GM12878 (cell line): Measurements from ENCODE around the gene RAPGEF1. TPM values are rescaled to one million over a fixed set of nuclear protein-coding genes. Genes with fewer than 3 reads are reported as not detected.

Source experiments
- ATAC-seq: fragments of 200-7000 bp; cut with Tn5 transposase; 3 replicates; pipeline ENCODE4 v1.9.1; 2020; ENCODE audit warnings: mild to moderate bottlenecking, moderate library complexity
- BruUV-seq: library from RNA; stranded (reverse); fragments of 400-500 nt; replicated peaks from 2 replicates; lab custom pipeline; 2021; lab: Mats Ljungman, UMichigan
- CTCF ChIA-PET: fragments of 300-600 bp; sonication (Branson Sonifier 250); formaldehyde crosslinking; extraction: SDS; loops from one replicate; lab custom pipeline; 2021; ENCODE audit warnings: inconsistent platforms; lab: Yijun Ruan, JAX
- POLR2A ChIA-PET: fragments of 350-600 bp; formaldehyde crosslinking; extraction: SDS; loops from one replicate; lab custom pipeline; 2021; ENCODE audit warnings: inconsistent platforms; lab: Charles Lee
- RAD21 ChIA-PET: fragments of 300-600 bp; sonication (Branson Sonifier 250); formaldehyde crosslinking; loops from one replicate; lab custom pipeline; 2023; ENCODE audit warnings: antibody characterized with exemption; ENCODE audit not compliant: unreplicated experiment; lab: Charles Lee
- SMC1A ChIA-PET: fragments of 300-600 bp; sonication (Branson Sonifier 250); formaldehyde crosslinking; loops from one replicate; lab custom pipeline; 2023; ENCODE audit not compliant: unreplicated experiment, uncharacterized antibody; lab: Charles Lee
- DNase-seq: peaks from one replicate; pipeline ENCODE4 v3.0.0-alpha.2; 2011; ENCODE audit warnings: low read depth, low spot score
- FAIRE-seq: peaks from 3 replicates; lab custom pipeline; 2011; peaks lifted over from hg19 to GRCh38; lab: Jason Lieb, UNC
- H2AFZ ChIP-seq: 2 replicates; pipeline ENCODE4 v1.6.0; 2011; ENCODE audit warnings: low read depth, low read length, control low read depth; ENCODE audit not compliant: control insufficient read depth
- H3K27ac ChIP-seq: 2 replicates; pipeline ENCODE4 v1.5.1; 2011; ENCODE audit warnings: control low read depth; ENCODE audit not compliant: control insufficient read depth, insufficient read depth
- H3K27me3 ChIP-seq, 2 experiments: replicated peaks in 1 of 2; 2 replicates each; pipeline versions ENCODE4 v1.6.0 to v1.6.1; 2011; ENCODE audit warnings: low read length in 1 of 2; ENCODE audit not compliant: control insufficient read depth in 2 of 2, insufficient read depth in 2 of 2
- H3K36me3 ChIP-seq, 2 experiments: 2 replicates each; pipeline ENCODE4 v1.5.1; 2011; ENCODE audit warnings: low read length in 1 of 2; ENCODE audit not compliant: control insufficient read depth in 2 of 2, insufficient read depth in 2 of 2
- H3K4me1 ChIP-seq: 2 replicates; pipeline ENCODE4 v1.6.1; 2011; ENCODE audit warnings: mild to moderate bottlenecking, low read length, moderate library complexity, mixed read lengths; ENCODE audit not compliant: control insufficient read depth, insufficient read depth
- H3K4me2 ChIP-seq: 2 replicates; pipeline ENCODE4 v1.6.0; 2011; ENCODE audit warnings: control low read depth; ENCODE audit not compliant: control insufficient read depth, insufficient read depth
- H3K4me3 ChIP-seq: fragments of 200-600 bp; sonication (generic); 2 replicates; pipeline ENCODE4 v1.5.1; 2016
- H3K79me2 ChIP-seq: 2 replicates; pipeline ENCODE4 v1.6.0; 2011; ENCODE audit warnings: low read length; ENCODE audit not compliant: control insufficient read depth, insufficient read depth
- H3K9ac ChIP-seq: 2 replicates; pipeline ENCODE4 v1.8.0; 2011; ENCODE audit warnings: low read length, control low read depth, mixed read lengths; ENCODE audit not compliant: control insufficient read depth, insufficient read depth
- H3K9me3 ChIP-seq: replicated peaks from 3 replicates; pipeline ENCODE4 v1.5.1; 2011; ENCODE audit warnings: mild to moderate bottlenecking, low read length; ENCODE audit not compliant: control insufficient read depth, insufficient read depth
- H4K20me1 ChIP-seq: 2 replicates; pipeline ENCODE4 v1.6.0; 2011; ENCODE audit not compliant: control insufficient read depth, insufficient read depth
- CEBPB ChIP-seq, 2 experiments: fragments of 150-350 bp in 1 of 2; IDR thresholded peaks; 2 replicates each; pipeline ENCODE4 v1.6.1; 2012 to 2014; ENCODE audit warnings: low read depth in 2 of 2, low read length in 2 of 2, borderline replicate concordance in 1 of 2, inconsistent platforms in 1 of 2
- NFYB ChIP-seq: IDR thresholded peaks from 2 replicates; pipeline ENCODE4 v1.6.1; 2011; ENCODE audit warnings: low read depth, mild to moderate bottlenecking, low read length, improper control_type of control experiment, moderate library complexity; ENCODE audit not compliant: insufficient read depth
- NRF1 ChIP-seq: conservative IDR thresholded peaks from 2 replicates; pipeline ENCODE4 v1.6.1; 2011; ENCODE audit warnings: mild to moderate bottlenecking, low read depth, low read length, improper control_type of control experiment
- POLR2AphosphoS5 ChIP-seq: IDR thresholded peaks from 2 replicates; pipeline ENCODE4 v1.6.1; 2011; ENCODE audit warnings: mild to moderate bottlenecking, low read length, inconsistent platforms
- RAD21 ChIP-seq: IDR thresholded peaks from 2 replicates; pipeline ENCODE4 v1.6.1; 2011; ENCODE audit warnings: mild to moderate bottlenecking, low read depth, low read length, moderate library complexity; ENCODE audit not compliant: insufficient read depth
- RCOR1 ChIP-seq: conservative IDR thresholded peaks from 2 replicates; pipeline ENCODE4 v1.6.1; 2012; ENCODE audit warnings: low read depth, low read length, improper control_type of control experiment
- SPI1 ChIP-seq: IDR thresholded peaks from 2 replicates; pipeline ENCODE4 v1.6.1; 2011; ENCODE audit warnings: low read depth, mild to moderate bottlenecking, low read length, moderate library complexity, borderline replicate concordance; ENCODE audit not compliant: insufficient read depth
- WGBS: methylation state at CpG from one replicate; pipeline ENCODE4 v1.1.6; 2016; ENCODE audit warnings: low lambda C conversion rate; ENCODE audit not compliant: insufficient replicate concordance, insufficient coverage; ENCODE audit errors: missing lambda C conversion rate; 5-methylcytosine and 5-hydroxymethylcytosine counted together
- in situ Hi-C: fragments of 300-500 bp; cut with MboI; formaldehyde crosslinking; loops from 9 replicates; pipeline ENCODE4 v1.14.3; 2018; ENCODE audit warnings: mixed read lengths
- intact Hi-C: fragments of 100-400 bp; cut with micrococcal nuclease; formaldehyde crosslinking; loops from one replicate; pipeline ENCODE4 v1.14.2; 2022; ENCODE audit not compliant: unreplicated experiment
- polyA plus RNA-seq, 11 experiments: library from polyadenylated mRNA; depleted of rRNA in 4 of 11; unstranded in 6 of 11; stranded (reverse) in 5 of 11; fragments of >200 nt; fragmentation: Nextera tagmentation in 4 of 11; fragmentation: Illumina TruSeq in 1 of 11; extraction: Ambion mirVana in 4 of 11; extraction: Trizol in 1 of 11; gene quantifications; 1 replicate in 1 of 11; 2 replicates in 10 of 11; pipeline versions ENCODE4 v1.2.1 to v1.2.3, GENCODE V29; 2011 to 2016; ENCODE audit warnings: inconsistent platforms in 2 of 11, missing spikeins in 2 of 11, low read depth in 1 of 11
- total RNA-seq, 4 experiments: library from RNA; depleted of rRNA in 3 of 4; stranded (reverse); fragments of >200 nt in 3 of 4; fragmentation: Illumina TruSeq in 1 of 4; extraction: Trizol in 1 of 4; gene quantifications; 2 replicates each; pipeline versions ENCODE4 v1.2.1 to v1.2.3, GENCODE V29; 2013 to 2021

RAPGEF1 gene
- total and polyA plus RNA-seq, 10 of the 15 experiments (the other 5 are each of a cell fraction or from before 2014, with no cell fraction given), result 0.42 to 113 (median 45.9) TPM

- TF ChIP-seq NFYB (no peak), RCOR1 (no peak), CEBPB (IDR thresholded peaks at IDR 0.05; ENCODE audit: borderline replicate concordance in 1 of 2, low read depth in 2 of 2, low read length in 2 of 2) (no peak), SPI1 (no peak), RAD21 (no peak)
Observed at GRCh38 chr9:131618785-131619184, 121.1 kb downstream of the RAPGEF1 start (continued).

DNA sequence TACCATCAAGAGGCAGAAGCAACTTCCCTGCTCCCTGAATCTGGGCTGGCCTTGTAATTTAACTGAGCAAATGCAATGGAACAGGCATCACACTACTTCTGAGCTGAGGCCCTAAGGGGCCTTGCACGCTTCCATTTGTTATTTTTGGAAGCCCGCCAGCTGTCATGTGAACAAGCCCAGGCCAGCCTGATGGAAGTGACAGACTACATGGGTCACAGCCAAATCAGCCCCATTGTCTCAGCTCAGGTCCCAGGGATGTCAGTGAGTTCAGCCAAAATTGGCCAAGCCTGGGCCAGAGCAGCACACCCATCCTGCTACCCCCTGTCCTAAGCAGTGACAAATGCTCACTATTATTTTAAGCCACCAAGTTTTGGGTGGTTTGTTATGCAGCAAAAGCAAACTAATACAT lies 121.8 kb downstream of the RAPGEF1 start:
- ChIA-PET SMC1A (interaction anchor here (1.6 kb wide), 1 partner anchor 24 kb away, joined by 4 read pairs; no protein-coding TSS in a partner anchor), RAD21 (interaction anchor here (1.4 kb wide), 1 partner anchor 25 kb away, joined by 4 read pairs; no protein-coding TSS in a partner anchor)
- intact Hi-C loops, result no loop called here
- no peak overlapping the region for H3K27ac ChIP-seq
- WGBS, result 96% methylated on average over 2 of the region's 2 CpGs
- no peak overlapping the region for H3K4me3 ChIP-seq
- TF ChIP-seq NRF1 (no peak), POLR2AphosphoS5 (0 out of 2 replicates have a peak, but pooled peaks have one; percentile 51)
- TF ChIP-seq, all 136 proteins: peak for 1
- H3K36me3 ChIP-seq, result peaks cover 25 to 41% of the 10 kb centered on the region in 2 experiments
- no peak overlapping the region for H3K4me2 ChIP-seq
- in situ Hi-C loops, result no loop called here
- H3K27me3 ChIP-seq, result no peaks in the 10 kb centered on the region
- peaks cover 28% of the 10 kb centered on the region for H3K4me1 ChIP-seq
- H3K9ac ChIP-seq, result no peak overlapping the region
- FAIRE-seq (no peak), ATAC-seq (no peak), DNase-seq (no peak)
- no TSS peak for BruUV-seq
- H2AFZ ChIP-seq, result no peak overlapping the region
- ChIA-PET CTCF (interaction anchor here (1.8 kb wide), 1 partner anchor 13 kb away, joined by 4 read pairs; no protein-coding TSS in a partner anchor), POLR2A (no interaction called here)
- no peaks in the 10 kb centered on the region for H3K9me3 ChIP-seq
- peaks cover 11% of the 10 kb centered on the region for H3K79me2 ChIP-seq
- no peaks in the 10 kb centered on the region for H4K20me1 ChIP-seq
